HepG2 (cell line): ENCODE results near the gene PIM1. TPM values are rescaled to one million over a fixed set of nuclear protein-coding genes. Genes with fewer than 3 reads are reported as not detected.

Experiments used
- ARHGAP35 ChIP-seq: sonication (generic); formaldehyde crosslinking; IDR thresholded peaks from 2 replicates; pipeline ENCODE4 v1.9.0; 2022; ENCODE audit warnings: mild to moderate bottlenecking, inconsistent platforms, moderate library complexity, missing genetic modification reagents, borderline replicate concordance
- ARNT ChIP-seq: fragments of 450-650 bp; IDR thresholded peaks from 2 replicates; pipeline ENCODE4 v1.6.1; 2017
- CHCHD3 ChIP-seq: sonication (generic); formaldehyde crosslinking; IDR thresholded peaks from 2 replicates; pipeline ENCODE4 v1.8.0; 2022; ENCODE audit warnings: mild to moderate bottlenecking, missing genetic modification reagents, moderate library complexity
- CSRNP1 ChIP-seq: sonication (generic); formaldehyde crosslinking; IDR thresholded peaks from 2 replicates; pipeline ENCODE4 v1.8.1; 2023; ENCODE audit warnings: mild to moderate bottlenecking, missing genetic modification reagents
- FOXK2 ChIP-seq: fragments of 450-650 bp; IDR thresholded peaks from 2 replicates; pipeline ENCODE4 v1.6.1; 2016
- GPN1 ChIP-seq: sonication (generic); formaldehyde crosslinking; IDR thresholded peaks from 2 replicates; pipeline ENCODE4 v1.5.1; 2020; ENCODE audit warnings: missing genetic modification reagents, borderline replicate concordance
- HOXA9 ChIP-seq: sonication (generic); formaldehyde crosslinking; IDR thresholded peaks from 2 replicates; pipeline ENCODE4 v1.8.1; 2022; ENCODE audit warnings: missing genetic modification reagents, mild to moderate bottlenecking, moderate library complexity, borderline replicate concordance
- HOXD1 ChIP-seq: sonication (generic); formaldehyde crosslinking; IDR thresholded peaks from 2 replicates; pipeline ENCODE4 v1.5.0; 2020; ENCODE audit warnings: missing genetic modification reagents
- JUN ChIP-seq: sonication (generic); formaldehyde crosslinking; IDR thresholded peaks from 2 replicates; pipeline ENCODE4 v1.4.0; 2020; ENCODE audit warnings: mild to moderate bottlenecking, missing genetic modification reagents
- NR2F1 ChIP-seq, 2 experiments: fragments of 450-650 bp in 1 of 2; formaldehyde crosslinking in 1 of 2; IDR thresholded peaks; 2 replicates each; pipeline versions ENCODE4 v1.5.0 to v1.6.1; 2016 to 2020; ENCODE audit warnings: mild to moderate bottlenecking in 1 of 2, missing compliant biosample characterization in 1 of 2, missing genetic modification reagents in 1 of 2, moderate library complexity in 1 of 2
- ONECUT2 ChIP-seq: sonication (generic); formaldehyde crosslinking; IDR thresholded peaks from 2 replicates; pipeline ENCODE4 v1.4.0; 2020; ENCODE audit warnings: missing genetic modification reagents
- PAF1 ChIP-seq: IDR thresholded peaks from 2 replicates; pipeline ENCODE4 v1.6.1; 2016; ENCODE audit warnings: missing genetic modification reagents, missing compliant biosample characterization
- PAX8 ChIP-seq: sonication (generic); formaldehyde crosslinking; IDR thresholded peaks from 2 replicates; pipeline ENCODE4 v1.8.0; 2022; ENCODE audit warnings: mild to moderate bottlenecking, missing genetic modification reagents, borderline replicate concordance
- POLR2A ChIP-seq, 2 experiments: IDR thresholded peaks; 2 replicates each; pipeline ENCODE4 v1.6.1; 2011; ENCODE audit warnings: low read depth in 2 of 2, low read length in 2 of 2, mild to moderate bottlenecking in 1 of 2, moderate library complexity in 1 of 2; ENCODE audit not compliant: insufficient read depth in 1 of 2
- REL ChIP-seq: sonication (generic); formaldehyde crosslinking; conservative IDR thresholded peaks from 2 replicates; pipeline ENCODE4 v1.8.0; 2022; ENCODE audit warnings: mild to moderate bottlenecking, missing genetic modification reagents, moderate library complexity
- TBP ChIP-seq: sonication (generic); formaldehyde crosslinking; IDR thresholded peaks from 2 replicates; pipeline ENCODE4 v1.5.0; 2020; ENCODE audit warnings: missing genetic modification reagents
- TFAP4 ChIP-seq: sonication (generic); IDR thresholded peaks from 2 replicates; pipeline ENCODE4 v1.6.1; 2016; ENCODE audit warnings: low read depth, borderline replicate concordance
- U2AF2 ChIP-seq: fragments of 200-400 bp; formaldehyde crosslinking; IDR thresholded peaks from 2 replicates; pipeline ENCODE4 v1.6.1; 2017; ENCODE audit warnings: low read depth, mild to moderate bottlenecking, low read length
- ZBTB43 ChIP-seq: sonication (generic); formaldehyde crosslinking; conservative IDR thresholded peaks from 2 replicates; pipeline ENCODE4 v1.4.0; 2020; ENCODE audit warnings: missing genetic modification reagents
- ZNF136 ChIP-seq: sonication (generic); formaldehyde crosslinking; IDR thresholded peaks from 2 replicates; pipeline ENCODE4 v1.8.1; 2022; ENCODE audit warnings: low read depth, mild to moderate bottlenecking, moderate library complexity, missing genetic modification reagents
- ZNF326 ChIP-seq: sonication (generic); formaldehyde crosslinking; IDR thresholded peaks from 2 replicates; pipeline ENCODE4 v1.4.0; 2020; ENCODE audit warnings: missing genetic modification reagents, borderline replicate concordance
- ZNF883 ChIP-seq: sonication (generic); formaldehyde crosslinking; IDR thresholded peaks from 2 replicates; pipeline ENCODE4 v1.5.1; 2020; ENCODE audit warnings: mild to moderate bottlenecking, missing genetic modification reagents; ENCODE audit errors: not compliant biosample characterization
- polyA plus RNA-seq, 8 experiments: library from polyadenylated mRNA; depleted of rRNA in 3 of 8; stranded (reverse) in 7 of 8; unstranded in 1 of 8; fragments of >200 nt; fragmentation: Illumina TruSeq in 4 of 8; extraction: Trizol in 4 of 8; gene quantifications; 2 replicates each; pipeline versions ENCODE4 v1.2.1 to v1.2.3, GENCODE V29; 2011 to 2016; ENCODE audit warnings: low read depth in 4 of 8, missing spikeins in 1 of 8, mixed read lengths in 1 of 8; ENCODE audit not compliant: insufficient read depth in 1 of 8
- total RNA-seq, 5 experiments: library from RNA; depleted of rRNA; stranded (reverse); fragments of >200 nt; fragmentation: Illumina TruSeq; extraction: Trizol; gene quantifications; 2 replicates each; pipeline ENCODE4 v1.2.3, GENCODE V29; 2016; ENCODE audit warnings: low read depth in 1 of 5
- TF ChIP-seq, protein P1 (sequence below): sonication (generic); formaldehyde crosslinking; IDR thresholded peaks from 2 replicates; pipeline ENCODE4 v1.4.0; 2020; ENCODE audit warnings: missing genetic modification reagents
- TF ChIP-seq, protein P2 (sequence below): sonication (generic); formaldehyde crosslinking; IDR thresholded peaks from 2 replicates; pipeline ENCODE4 v1.8.1; 2023; ENCODE audit warnings: mild to moderate bottlenecking, inconsistent platforms, moderate library complexity, missing genetic modification reagents, borderline replicate concordance

The PIM1 gene
- total and polyA plus RNA-seq, 2 of the 13 experiments (the other 11 are each of a cell fraction or from before 2014, with no cell fraction given) = 29.4 to 117 TPM

GRCh38 chr6:37169496-37170272, at the start of gene PIM1 (continued):
- TF ChIP-seq ZBTB43 (peak; percentile 90), HOXA9 (CRISPR knock-in tag) (no peak; the same call in 1 of the 2 replicates), FOXK2 (peak; percentile 82), ZNF326 (CRISPR knock-in tag) (no peak), ZNF136 (0 out of 2 replicates have a peak, but pooled peaks have one; percentile 83), PAF1 (CRISPR knock-in tag) (no peak; the same call in 1 of the 2 replicates), CHCHD3 (CRISPR knock-in tag) (no peak), ZNF883 (CRISPR knock-in tag) (no peak), TFAP4 (peak; percentile 69; the same call in 1 of the 2 replicates), ARNT (no peak), REL (no peak), TBP (no peak), GPN1 (CRISPR knock-in tag) (no peak), CSRNP1 (CRISPR knock-in tag) (peak; percentile 41; the same call in 1 of the 2 replicates), U2AF2 (no peak), NR2F1 (CRISPR knock-in tag; IDR thresholded peaks at IDR 0.05) (peak; percentile 84), ONECUT2 (CRISPR knock-in tag) (peak; percentile 98), JUN (no peak), HOXD1 (CRISPR knock-in tag) (peak; percentile 77), POLR2A (IDR thresholded peaks at IDR 0.05; ENCODE audit: insufficient read depth in 1 of 2, low read depth in 2 of 2, low read length in 2 of 2) (peak; percentile 69 to 88), PAX8 (CRISPR knock-in tag) (no peak), ARHGAP35 (no peak; the same call in 1 of the 2 replicates)
- TF ChIP-seq, protein P1, sequence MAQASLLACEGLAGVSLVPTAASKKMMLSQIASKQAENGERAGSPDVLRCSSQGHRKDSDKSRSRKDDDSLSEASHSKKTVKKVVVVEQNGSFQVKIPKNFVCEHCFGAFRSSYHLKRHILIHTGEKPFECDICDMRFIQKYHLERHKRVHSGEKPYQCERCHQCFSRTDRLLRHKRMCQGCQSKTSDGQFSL (CRISPR knock-in tag) = no peak
- TF ChIP-seq, protein P2, sequence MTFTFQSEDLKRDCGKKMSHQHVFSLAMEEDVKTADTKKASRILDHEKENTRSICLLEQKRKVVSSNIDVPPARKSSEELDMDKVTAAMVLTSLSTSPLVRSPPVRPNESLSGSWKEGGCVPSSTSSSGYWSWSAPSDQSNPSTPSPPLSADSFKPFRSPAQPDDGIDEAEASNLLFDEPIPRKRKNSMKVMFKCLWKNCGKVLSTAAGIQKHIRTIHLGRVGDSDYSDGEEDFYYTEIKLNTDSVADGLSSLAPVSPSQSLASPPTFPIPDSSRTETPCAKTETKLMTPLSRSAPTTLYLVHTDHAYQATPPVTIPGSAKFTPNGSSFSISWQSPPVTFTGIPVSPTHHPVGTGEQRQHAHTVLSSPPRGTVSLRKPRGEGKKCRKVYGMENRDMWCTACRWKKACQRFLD (CRISPR knock-in tag) = no peak
